Stimulated activated CD4-positive, alpha-beta T cell treated with anti-CD3 and anti-CD28 coated beads, Interleukin-2, amount 100 ng/mL, for 4 hours (primary cell): Measurements from ENCODE around the gene ZBED4.

ENCODE experiments used
- DNase-seq: peaks from one replicate; pipeline ENCODE4 v3.0.0-alpha.2; 2020; ENCODE audit warnings: low read depth

Gene ZBED4

DNA sequence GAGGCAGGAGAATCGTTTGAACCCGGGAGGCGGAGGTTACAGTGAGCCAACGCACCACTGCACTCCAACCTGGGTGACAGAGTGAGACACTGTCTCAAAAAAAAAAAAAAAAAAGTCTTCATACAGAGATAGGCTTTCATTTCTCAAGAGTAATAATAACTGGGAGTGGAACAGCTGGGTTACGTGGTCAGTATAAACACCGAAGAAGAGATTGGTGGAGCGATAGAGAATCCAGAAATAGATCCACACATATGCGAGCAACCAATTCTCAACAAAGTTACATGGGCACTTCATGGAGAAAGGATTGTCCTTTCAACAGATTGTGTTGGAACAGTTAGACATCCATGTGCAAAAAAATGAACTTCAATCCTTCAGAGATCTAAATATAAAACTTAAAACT, 24.6 kb downstream of the ZBED4 start:
- DNase-seq = no peak

DNA sequence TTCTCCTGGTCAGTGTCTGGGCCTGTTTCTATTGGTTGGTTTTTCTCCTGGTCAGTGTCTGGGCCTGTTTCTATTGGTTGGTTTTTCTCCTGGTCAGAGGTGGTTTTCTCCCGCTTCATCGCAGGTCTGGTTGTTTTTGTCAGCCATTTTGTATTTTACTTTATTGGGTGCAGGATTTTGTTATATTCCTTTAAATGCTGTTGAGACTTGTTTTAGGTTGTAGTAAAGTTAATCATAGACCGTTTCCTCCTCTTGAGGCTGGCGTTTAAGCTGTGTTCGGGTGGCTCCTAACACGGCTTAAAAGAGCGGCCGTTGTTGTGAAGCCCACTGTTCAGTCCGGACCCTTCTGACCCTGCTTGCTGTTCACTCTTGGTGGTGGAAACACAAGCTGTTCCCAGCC, 26.2 kb downstream of the ZBED4 start:
- DNase-seq = no peak

DNA sequence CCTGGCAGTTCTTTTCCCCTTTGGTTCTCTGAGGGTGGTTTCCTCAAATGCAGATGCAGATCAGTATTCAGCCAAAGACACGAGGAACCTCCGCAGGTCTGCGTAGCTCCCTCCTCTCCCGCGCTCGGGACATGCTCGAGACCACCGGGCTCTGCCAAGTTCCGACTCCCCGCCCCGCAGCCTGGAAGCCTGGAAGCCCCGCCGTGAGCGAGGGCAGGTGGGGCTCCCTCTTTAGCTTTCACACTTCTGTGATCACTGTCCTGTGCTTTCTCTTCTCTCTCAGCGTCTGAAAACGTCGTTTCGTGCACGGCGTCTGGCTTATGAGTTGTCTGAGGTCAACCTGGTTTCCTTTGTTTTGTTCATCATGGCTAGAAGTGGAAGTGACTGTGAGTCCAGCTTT, 26.6 kb downstream of the ZBED4 start:
- no peak for DNase-seq

DNA sequence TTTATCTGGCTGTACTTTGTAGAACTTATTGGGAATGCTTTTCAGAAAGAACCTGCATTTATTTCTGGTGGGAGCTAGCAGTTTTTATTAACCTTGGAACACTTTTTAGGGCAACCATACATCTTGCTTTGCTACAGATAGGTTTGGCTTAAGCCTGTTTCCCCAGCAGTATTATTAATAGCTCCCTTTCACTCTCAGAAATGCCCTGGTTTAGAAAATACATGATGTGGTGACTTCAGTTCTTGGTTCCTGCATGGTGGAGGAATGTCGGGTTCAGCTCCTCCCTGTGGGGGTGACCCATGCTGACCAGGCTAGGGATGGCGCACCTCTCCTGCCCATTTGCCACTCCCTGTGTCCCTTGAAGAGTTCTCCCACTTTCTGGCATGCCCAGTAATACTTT, 28.2 kb downstream of the ZBED4 start:
- no peak for DNase-seq

DNA sequence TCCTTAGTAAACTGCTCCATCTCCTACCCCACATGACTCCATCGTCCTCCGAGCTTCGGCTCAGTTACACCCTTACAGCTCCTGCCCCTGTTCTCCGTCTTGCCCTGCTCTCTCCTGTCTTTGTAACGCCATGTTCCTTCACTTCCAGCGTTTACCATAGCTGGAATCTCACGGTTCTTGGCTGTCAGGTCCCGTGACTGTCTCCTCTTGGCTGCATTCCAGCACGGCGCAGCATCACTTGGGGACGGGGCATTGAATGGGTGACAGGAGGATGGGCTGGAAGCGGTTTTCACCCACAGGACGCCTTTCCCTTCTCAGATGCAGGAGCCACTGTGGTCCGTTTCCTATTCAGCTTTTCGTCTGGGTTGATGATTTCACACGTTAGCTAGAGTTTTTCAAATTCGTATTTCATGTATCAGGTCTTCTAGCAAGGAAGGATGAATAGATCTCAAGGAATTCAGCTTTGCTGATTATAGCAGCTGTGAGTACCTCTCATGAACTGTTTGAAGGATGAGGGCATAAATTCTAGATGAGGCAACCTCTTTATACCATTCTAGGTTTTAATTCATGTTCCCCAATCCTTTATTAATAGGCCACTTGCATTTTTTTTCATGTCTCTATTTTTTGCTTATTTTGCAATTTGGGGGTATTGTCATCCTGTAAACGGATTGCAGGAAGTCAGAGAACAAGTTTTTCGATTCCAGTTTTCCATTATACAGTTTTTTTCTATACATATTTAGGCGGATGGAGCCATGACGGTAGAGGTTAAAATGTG, 29.1 kb downstream of the ZBED4 start:
- no peak for DNase-seq

DNA sequence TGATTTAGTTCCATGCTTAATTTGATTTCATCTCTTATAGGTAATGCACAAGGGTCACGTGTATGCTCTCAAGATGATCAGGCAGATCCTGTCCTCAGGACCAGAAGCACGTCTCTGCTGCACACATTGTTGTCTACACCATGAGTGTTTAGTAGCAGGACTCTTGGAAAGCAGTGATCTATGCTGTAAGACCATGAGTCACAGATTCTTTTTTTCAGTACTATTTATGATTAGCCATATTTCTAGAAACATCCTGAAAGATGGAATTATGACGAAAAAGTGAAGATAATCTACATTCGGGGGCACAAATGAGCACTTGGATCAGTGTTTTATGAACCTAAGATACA, 29.6 kb downstream of the ZBED4 start:
- no peak for DNase-seq

DNA sequence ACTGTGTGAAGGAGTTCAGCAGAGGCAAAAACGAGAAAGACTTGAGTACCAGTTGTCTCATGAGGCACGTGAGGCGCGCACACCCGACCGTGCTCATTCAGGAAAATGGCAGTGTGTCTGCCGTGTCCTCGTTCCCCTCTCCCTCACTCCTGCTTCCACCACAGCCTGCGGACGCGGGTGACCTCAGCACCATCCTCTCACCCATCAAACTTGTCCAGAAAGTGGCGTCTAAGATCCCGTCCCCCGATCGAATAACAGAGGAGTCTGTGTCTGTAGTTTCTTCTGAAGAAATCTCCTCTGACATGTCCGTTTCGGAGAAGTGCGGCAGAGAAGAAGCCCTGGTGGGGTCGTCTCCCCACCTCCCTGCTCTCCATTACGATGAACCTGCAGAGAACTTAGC, 30.4 kb downstream of the ZBED4 start:
- no peak for DNase-seq

DNA sequence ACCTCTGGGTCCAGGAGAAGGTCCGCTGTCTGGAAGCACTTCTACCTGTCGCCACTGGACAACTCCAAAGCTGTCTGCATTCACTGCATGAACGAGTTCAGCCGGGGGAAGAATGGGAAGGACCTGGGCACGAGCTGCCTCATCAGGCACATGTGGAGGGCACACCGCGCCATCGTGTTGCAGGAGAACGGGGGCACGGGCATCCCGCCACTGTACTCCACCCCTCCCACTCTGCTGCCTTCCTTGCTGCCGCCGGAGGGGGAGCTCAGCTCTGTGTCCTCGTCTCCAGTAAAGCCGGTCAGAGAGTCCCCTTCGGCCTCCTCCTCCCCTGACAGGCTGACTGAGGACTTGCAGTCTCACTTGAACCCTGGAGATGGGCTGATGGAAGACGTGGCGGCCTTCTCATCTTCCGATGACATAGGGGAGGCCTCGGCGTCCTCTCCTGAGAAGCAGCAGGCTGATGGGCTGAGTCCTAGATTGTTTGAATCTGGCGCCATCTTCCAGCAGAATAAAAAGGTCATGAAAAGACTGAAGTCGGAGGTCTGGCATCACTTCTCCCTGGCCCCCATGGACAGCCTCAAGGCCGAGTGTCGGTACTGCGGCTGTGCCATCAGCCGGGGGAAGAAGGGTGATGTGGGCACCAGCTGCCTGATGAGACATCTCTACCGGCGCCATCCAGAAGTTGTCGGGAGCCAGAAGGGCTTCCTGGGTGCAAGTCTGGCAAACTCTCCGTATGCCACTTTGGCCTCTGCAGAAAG, 31.0 kb downstream of the ZBED4 start:
- DNase-seq = no peak

DNA sequence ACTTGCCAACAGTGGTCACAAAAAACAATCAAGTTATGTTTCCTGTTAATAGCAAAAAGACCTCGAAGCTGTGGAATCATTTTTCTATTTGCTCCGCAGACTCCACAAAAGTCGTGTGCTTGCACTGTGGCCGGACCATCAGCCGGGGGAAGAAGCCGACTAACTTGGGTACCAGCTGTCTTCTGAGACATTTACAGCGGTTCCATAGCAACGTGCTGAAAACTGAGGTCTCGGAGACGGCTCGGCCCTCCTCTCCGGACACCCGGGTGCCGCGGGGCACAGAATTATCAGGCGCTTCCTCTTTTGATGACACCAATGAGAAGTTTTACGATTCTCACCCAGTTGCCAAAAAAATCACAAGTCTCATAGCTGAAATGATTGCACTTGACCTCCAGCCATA, 31.6 kb downstream of the ZBED4 start:
- no peak for DNase-seq

DNA sequence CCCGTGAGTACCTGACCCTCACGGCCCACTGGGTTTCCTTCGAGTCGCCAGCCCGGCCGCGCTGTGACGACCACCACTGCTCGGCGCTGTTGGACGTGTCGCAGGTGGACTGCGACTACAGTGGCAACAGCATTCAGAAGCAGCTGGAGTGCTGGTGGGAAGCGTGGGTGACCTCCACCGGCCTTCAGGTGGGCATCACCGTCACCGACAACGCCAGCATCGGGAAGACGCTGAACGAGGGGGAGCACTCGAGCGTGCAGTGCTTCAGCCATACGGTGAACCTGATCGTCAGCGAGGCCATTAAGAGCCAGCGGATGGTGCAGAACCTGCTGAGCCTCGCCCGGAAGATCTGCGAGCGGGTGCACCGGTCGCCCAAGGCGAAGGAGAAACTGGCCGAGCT, 32.2 kb downstream of the ZBED4 start:
- DNase-seq = no peak

DNA sequence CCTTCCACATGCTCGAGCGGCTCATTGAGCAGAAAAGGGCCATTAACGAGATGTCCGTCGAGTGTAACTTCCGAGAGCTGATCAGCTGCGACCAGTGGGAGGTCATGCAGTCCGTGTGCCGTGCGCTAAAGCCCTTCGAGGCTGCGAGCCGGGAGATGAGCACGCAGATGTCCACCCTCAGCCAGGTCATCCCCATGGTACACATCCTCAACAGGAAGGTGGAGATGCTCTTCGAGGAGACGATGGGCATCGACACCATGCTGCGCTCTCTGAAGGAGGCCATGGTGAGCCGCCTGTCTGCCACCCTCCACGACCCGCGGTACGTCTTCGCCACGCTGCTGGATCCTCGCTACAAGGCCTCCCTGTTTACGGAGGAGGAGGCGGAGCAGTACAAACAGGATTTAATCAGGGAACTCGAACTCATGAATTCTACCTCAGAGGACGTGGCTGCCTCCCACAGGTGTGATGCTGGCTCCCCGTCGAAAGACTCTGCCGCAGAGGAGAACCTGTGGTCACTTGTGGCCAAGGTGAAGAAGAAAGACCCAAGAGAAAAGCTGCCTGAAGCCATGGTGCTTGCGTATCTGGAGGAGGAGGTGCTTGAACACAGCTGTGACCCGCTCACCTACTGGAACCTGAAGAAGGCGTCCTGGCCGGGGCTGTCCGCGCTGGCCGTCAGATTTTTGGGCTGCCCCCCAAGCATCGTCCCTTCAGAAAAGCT, 32.9 kb downstream of the ZBED4 start:
- no peak for DNase-seq

DNA sequence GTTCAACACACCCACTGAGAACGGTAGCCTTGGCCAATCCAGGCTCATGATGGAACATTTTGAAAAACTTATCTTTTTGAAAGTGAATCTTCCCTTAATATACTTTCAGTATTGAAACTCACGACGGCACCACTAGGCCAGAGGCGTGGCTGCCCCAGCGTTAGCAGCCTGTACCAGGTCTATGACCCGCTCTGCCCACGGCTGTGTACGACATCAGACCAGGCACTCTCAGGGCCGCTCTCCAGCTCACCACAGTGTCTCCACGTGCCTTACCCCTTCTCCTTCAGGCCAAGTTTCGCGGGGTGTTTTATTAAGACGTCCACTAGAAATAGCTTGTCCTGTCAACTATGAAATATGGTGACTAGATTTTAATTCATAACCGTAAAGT, 33.4 kb downstream of the ZBED4 start:
- no peak for DNase-seq

DNA sequence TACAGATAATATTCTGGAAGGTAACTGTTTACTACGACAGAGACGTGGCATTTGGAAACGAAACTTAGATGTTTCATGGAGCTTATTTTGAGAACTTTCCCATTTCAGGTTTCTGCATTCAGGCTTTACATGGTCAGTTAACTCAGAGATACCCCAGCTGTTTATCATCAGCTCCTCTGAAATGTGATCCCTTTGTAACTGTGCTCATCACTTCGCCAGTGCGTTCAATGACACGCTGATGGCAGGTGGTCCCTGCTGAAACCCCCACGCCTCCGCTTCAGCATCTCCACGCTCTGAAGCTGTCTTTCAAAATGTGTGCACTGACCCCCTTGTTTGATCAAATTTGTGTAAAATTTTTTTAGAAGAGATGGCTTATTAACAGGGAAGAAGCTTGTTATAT, 34.1 kb downstream of the ZBED4 start:
- no peak for DNase-seq

DNA sequence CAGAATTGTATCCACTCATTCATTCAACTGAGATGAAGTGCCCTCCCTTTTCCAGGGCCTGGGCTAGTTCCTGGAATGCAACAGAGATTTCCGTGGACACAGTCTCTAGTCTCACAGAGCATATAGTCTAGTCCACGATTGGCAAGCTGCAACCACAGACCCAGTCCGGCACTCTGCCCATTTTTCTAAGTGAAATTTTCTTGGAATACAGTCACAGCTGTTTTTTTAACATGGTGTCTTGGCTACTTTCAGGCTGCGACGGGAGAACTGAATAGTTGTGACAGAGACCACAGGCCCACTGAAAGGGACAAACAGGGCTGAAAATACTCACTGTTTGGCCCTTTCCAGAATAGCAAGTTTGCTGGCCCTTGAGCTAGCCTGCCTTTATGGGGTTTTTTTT, 35.4 kb downstream of the ZBED4 start:
- no peak for DNase-seq

DNA sequence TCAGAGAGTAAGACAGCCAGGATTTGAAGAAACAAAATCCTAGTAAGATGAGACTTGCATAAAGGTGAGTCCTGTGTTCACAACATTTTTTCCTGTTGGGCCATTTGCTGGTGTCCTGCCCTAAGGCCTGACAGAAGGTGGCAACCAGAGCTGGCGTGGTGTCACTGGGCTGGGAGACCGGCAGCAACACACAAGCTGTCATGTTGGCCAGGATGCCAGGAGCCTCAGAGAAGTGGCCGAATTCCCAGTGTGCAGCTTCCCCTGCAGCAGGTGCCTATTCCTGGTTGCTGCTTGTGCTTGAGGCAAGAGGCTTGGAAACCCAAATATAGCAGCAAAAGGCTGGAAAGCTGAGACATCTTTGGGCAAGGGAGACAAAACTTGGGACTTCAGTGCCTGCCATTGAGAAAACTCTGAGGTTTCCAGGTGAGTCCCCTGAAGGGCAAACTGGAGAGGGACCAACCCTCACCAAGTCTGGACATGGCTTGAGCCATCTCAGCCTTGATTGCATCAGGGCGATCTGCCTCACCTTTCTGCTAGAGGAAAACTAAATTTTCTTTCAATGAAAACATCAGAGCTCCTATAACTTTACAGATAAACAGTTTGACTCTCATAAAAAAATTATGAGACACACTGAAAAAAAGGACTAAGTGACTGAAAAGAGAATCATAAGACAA, 38.7 kb downstream of the ZBED4 start:
- no peak for DNase-seq

DNA sequence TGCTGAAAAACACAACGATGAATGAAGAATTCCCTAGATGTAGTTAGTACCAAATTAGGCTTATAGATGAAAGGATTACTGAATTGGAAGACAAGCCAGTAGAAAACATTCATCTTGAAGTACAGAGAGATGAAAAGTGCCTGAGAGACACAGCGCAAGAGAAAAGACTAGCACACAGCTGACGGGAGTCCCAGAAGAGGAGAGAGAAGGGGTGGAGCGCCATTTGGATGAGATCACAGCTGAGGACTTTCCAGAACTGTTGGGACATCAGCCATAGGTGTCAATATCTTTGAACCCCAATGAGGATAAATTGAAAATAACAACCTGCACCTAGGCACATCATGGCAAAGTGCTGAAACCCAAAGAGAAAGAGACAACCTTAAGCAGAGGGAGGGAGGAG, 39.4 kb downstream of the ZBED4 start:
- DNase-seq = no peak

DNA sequence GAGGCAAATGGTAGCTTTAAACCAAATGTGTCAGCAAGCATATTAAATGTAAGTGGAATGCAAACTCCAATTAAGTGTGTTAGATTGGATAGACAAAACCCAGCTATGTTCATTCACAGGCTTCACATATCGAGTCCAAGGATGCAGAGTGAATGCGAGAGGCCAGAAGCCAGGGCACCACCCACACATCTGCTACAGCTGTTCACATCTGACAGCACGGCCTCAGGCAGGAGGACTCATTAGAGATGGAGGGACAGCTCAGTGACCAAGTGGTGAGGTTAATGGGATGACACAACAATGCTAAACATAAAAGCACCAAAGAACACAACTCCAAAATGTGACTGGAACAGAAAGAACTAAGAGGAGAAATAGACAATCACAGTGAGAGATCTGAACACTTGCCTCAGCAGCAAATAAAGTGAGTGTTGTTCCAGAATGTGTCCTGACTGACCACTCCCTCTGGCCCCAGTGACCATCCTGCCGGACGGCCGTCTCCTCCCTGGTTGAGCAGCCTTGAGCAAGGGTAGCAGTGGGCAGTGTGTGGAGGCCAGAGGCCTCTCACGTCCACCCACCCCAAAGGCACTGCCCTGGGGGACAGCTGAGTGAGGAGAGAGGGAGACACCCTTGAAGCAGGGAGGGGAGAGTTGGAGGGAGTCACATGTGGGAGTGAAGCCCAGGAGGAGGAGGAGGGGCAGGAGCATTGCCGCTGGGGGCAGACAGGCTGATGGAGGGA, 40.8 kb downstream of the ZBED4 start:
- no peak for DNase-seq

DNA sequence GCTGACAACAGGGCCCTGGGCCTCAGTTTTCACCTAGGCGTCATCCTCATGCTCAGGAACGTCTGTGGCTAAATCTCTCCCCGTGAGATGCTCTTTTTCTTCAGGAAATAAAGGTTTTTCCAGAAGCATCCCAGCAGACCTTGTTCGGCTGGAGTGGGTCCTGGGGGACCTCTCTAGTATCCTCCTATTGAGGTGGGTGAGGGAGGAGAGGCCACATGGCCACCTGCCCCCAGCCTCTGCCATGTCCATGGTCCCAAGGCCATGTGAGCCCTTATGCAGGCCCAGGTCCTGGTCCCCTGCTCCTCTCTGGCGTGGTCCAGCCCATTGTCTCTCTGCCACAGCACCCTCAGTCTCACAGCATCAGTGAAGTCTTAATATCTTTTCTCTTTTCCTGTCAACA, 42.6 kb downstream of the ZBED4 start:
- DNase-seq = no peak

DNA sequence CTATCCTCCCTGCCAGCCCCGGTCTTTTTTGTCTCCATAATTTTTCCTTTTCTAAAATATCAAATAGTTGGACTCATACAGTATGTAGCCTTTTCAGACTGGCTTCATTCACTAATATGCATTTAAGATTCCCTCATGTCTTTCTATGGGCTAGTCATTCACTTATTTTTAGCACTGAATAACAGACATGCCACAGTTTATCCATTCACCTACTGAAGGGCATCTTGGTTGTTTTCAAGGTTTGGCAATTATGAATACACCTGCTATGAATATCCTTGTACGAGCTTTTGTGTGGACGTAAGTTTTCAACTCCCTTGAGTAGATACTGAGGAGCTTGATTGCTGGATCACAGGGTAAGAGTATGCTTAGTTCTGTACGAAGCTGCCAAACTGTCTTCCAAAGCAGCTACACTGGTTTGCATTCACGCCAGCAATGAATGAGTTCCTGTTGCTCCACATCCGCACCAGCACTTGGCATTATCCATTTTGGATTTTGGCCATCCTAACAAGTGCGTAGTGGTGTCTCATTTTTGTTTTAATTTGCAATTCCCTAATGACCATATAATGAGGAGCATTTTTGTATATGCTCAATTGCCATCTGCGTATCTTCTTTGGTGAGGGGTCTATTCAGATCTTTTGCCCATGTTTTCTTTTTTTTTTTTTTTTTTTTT, 43.5 kb downstream of the ZBED4 start:
- no peak for DNase-seq

DNA sequence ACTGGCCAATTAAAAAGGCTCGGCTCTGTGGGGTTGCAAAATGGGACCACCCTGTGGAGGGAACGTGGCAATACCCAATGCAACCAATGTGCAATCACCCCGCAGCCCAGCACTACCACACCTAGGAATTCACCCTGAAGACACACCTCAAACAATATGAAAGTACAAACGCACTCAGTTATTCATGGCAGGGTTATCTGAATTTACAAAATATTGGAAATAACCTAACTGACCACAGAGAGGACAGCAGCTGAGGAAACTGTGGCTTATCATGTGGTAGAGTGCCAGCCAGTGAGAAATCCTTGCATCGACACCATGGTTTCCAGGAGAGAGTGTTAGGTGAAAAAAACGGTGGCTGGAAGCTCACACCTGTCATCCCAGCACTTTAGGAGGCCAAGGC, 45.9 kb downstream of the ZBED4 start:
- no peak for DNase-seq

DNA sequence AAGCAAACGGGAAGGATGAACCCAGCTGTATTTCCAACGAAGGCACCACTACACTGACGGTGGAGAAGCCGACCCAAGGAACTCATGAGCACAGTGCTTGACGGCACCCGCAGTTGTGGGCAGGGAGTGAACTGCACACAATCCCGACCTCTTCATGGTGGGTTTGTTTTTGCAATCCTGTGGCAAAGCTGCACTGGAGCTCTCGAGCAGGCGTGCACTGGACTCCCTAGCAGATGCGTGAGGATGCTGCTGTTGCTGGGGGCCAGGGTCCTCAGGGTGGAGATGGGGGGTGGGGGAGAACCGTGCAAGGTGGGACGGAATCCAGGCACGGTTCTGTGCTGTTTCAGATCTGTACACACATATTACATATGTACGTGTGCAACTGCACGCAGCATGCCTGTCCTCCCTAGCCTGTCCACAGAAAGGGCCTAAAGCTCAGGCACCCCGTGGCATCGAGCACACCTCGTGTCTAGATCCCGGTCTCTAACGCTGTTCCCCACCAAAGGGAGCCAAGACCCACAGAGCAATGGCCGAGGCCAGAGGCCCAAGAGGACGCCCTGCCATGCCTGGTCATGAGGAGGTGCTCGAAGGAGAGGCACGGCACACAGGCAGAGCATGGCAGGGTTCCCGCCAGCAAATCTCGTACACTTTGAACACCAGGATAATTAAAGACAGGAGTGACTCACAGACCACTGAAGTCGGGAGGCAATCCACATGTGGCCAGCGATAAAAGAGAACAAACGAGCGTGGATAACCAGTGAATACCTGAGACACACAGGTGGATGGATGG, 47.0 kb downstream of the ZBED4 start:
- no peak for DNase-seq
